GM23248 (cell line): ENCODE results near the gene IL32.
"Not testable (repeated sequence)": the region's sequence is repeated elsewhere in the genome, so short reads cannot be mapped to it uniquely, and the experiment has no call there.

Source experiments
- EZH2 ChIP-seq: fragments of 200-600 bp; sonication (generic); IDR thresholded peaks from 2 replicates; pipeline ENCODE4 v1.6.1; 2018; ENCODE audit warnings: antibody characterized with exemption, mild to moderate bottlenecking; ENCODE audit not compliant: insufficient read depth, poor library complexity, severe bottlenecking
- EZH2phosphoT487 ChIP-seq: fragments of 200-600 bp; sonication (generic); IDR thresholded peaks from 2 replicates; pipeline ENCODE4 v1.6.1; 2018; ENCODE audit warnings: antibody characterized with exemption, moderate library complexity, mild to moderate bottlenecking, low read depth; ENCODE audit not compliant: insufficient read depth

DNA sequence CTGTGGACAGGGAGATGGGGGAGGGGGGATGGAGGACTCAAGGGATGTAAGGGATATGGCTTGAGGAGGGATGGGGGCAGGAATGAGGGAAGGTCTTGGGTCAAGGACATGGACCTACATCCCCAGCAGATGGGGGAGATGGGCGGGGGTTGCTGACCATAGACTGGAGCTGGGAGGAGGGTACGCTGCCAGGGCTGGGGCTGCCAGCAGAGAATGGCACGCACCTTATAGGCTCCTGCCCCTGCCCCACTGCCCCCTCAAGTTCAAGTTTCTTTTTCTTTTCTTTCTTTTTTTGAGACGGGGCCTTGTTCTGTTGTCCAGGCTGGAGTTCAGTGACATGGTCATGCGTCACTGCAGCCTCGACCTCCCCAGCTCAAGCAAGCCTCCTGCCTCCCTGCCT is 10.5 kb downstream of the IL32 start:
- not testable (repeated sequence) for TF ChIP-seq EZH2phosphoT487, EZH2
